ENCODE data around the gene TRPM5. TPM values are rescaled to one million over a fixed set of nuclear protein-coding genes. Genes with fewer than 3 reads are reported as not detected.

Gene TRPM5
- total RNA-seq, 8 experiments from 2014 or later: 0.05 to 0.23 (median 0.15) TPM; not detected in 2

DNA sequence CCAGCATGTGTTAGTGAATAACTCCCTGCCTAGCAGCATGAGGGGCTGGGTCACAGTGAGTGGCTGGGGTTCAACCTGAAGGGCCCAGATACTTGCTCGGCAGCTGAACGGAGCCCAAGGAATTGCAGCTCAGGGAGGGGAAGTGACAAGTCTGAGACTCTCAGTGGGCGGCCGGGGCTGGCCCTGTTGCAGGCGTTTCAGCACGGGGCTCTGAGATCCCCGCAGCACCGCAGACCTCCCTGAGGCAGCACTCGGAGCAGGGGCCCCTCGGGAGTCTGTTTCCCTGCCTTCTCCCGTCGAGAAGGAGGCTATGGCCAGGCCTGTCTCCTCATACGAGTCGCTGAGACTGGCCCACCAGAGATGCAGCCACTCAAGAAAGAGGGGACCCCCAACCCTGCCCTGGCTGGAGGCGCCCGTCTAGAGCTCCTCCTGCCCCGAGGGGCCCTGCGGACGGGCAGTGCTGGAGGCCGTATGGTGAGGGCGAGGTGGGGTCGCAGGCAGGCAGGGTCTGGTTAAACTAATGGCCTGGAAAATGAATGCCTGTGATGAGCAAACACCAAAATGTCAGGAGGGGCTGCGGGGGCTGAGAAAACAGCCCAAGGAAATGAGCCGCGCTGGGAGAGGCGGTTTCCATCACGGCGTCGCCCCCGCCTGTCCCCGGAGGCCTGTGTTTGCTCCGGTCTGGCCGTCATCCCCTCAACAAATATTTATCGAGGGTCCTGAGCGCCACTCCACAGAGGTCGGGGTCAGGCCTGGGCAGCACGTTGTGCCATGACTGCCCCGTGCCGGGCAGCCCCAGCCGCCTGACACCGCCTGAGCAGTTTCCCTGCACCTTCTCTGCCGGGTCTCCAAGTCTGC lies 34.5 kb downstream of the TRPM5 start:
- peaks cover 38 to 50% of the 10 kb centered on the region in 2 donors for H3K4me1 ChIP-seq (replicated peaks in 1 of 2)
- H3K27ac ChIP-seq: peak overlapping the region; percentile 82 to 89
- ATAC-seq (replicated peaks in 6 of 8): peak in 5 of 8 experiments; percentile 32 to 54 (median 49)
- no peak overlapping the region for H3K4me3 ChIP-seq
- in situ Hi-C loops (cut with MboI; ENCODE audit: low pct_unique_long_range_greater_than_20kb in 2 of 9, low sequenced_read_pairs in 9 of 9, unreplicated experiment in 9 of 9): loop anchor here in 8 of 9 experiments (10.0 to 25.0 kb wide), 5 partner anchors 98 to 477 kb away; partner anchors contain the start of genes CDKN1C (in 2 of the 8), C11orf21 (in 1 of the 8) and TSPAN32 (in 1 of the 8)
- WGBS, 10 experiments: 15 to 80% (median 33%) methylated on average over 1 to 17 of the region's 42 CpGs; no CpG with 5 or more reads in 6 of the 10 experiments

DNA sequence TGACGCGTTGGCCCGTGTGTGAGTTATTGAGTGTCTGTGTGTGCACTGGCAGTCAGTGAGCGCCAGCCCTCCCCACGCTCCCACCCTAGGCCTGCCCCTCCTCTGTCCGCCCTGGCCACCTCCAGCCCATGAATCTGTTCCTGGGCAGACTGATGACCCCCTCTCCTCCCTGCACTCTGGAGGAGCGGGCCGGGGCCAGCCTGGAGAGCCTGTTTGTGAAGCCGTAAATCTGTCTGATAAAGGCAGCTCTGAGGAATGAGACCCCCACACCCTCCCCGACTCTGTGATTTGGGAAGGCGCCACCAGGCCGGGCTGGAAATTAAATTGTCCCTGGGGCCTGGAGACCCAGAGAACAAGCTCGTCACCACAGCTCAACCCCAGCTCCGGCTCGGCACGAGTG lies 35.2 kb downstream of the TRPM5 start:
- 0 to 100% (median 20%) methylated on average over 1 to 7 of the region's 16 CpGs; no CpG with 5 or more reads in 3 of the 10 experiments for WGBS, 10 experiments
- in situ Hi-C loops (cut with MboI; ENCODE audit: low pct_unique_long_range_greater_than_20kb in 2 of 9, low sequenced_read_pairs in 9 of 9, unreplicated experiment in 9 of 9): loop anchor here in 6 of 9 experiments (25.0 kb wide), 4 partner anchors 97 to 478 kb away; partner anchors contain the start of genes CDKN1C (in 2 of the 6), C11orf21 (in 1 of the 6) and TSPAN32 (in 1 of the 6)
- Histone ChIP-seq H3K4me3 (no peak overlapping the region), H3K4me1 (replicated peaks in 1 of 2) (peaks cover 38 to 50% of the 10 kb centered on the region in 2 donors), H3K27ac (peak overlapping the region; percentile 82 to 89)
- ATAC-seq (replicated peaks in 6 of 8): peak in 5 of 8 experiments; percentile 83 to 88 (median 85)

DNA sequence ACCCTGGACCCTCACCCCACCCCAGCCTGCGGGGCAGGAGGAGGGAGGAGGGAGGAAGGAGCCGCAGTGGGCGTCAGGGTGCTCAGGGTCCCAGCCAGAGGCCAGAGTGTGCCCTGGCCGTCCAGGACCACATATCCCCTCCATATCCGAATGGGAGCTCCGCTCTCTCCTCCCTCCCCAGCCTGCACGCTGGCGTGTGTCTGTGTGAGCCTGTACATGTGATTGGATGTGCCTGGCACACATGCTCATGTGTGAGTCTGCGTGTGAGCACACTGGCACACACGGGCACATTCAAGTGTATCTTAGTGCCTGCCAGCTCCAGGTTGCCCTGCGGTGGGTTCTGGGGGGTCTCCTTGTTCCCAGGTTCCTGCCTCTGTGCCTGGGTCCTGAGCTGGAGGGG lies 35.6 kb downstream of the TRPM5 start:
- 27 to 87% (median 80%) methylated on average over 1 to 3 of the region's 11 CpGs; no CpG with 5 or more reads in 5 of the 10 experiments for WGBS, 10 experiments
- peak overlapping the region; percentile 82 to 89 for H3K27ac ChIP-seq
- in situ Hi-C loops (cut with MboI; ENCODE audit: low pct_unique_long_range_greater_than_20kb in 2 of 9, low sequenced_read_pairs in 9 of 9, unreplicated experiment in 9 of 9): loop anchor here in 6 of 9 experiments (25.0 kb wide), 4 partner anchors 96 to 479 kb away; partner anchors contain the start of genes CDKN1C (in 2 of the 6), C11orf21 (in 1 of the 6) and TSPAN32 (in 1 of the 6)
- ATAC-seq (replicated peaks in 6 of 8): peak in 5 of 8 experiments; percentile 8 to 25 (median 14)
- H3K4me3 ChIP-seq: no peak overlapping the region
- peaks cover 38 to 50% of the 10 kb centered on the region in 2 donors for H3K4me1 ChIP-seq (replicated peaks in 1 of 2)

DNA sequence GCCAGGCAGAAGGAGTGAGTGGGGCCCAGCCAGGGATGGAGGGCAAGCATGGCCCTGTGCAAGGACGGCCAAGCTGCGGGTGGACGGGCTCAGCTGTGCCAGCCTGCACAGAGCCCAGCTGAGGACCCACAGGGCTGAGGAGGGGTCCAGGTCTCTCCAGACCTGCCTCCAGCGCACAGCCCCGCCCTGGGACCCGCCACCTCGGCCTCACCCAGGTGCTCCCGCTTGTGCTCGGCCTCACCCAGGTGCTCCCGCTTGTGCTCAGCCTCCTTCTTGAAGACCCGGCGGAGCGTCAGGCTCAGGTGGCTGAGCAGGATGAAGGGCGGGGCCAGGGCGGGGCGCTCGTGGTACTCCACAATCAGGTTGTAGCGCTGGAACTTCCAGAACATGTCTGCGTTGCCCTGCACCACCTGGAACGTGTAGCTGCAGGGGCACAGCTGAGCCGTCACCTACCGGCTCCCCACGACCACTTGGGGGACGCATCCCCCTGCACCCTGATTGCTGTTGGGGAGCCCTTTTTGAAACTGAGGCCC lies 37.4 kb downstream of the TRPM5 start:
- 60 to 87% methylated on average over 1 to 9 of the region's 24 CpGs; no CpG with 5 or more reads in 8 of the 10 experiments for WGBS, 10 experiments
- in situ Hi-C loops (cut with MboI; ENCODE audit: low pct_unique_long_range_greater_than_20kb in 2 of 9, low sequenced_read_pairs in 9 of 9, unreplicated experiment in 9 of 9): loop anchor here in 6 of 9 experiments (25.0 kb wide), 4 partner anchors 95 to 480 kb away; partner anchors contain the start of genes CDKN1C (in 2 of the 6), C11orf21 (in 1 of the 6) and TSPAN32 (in 1 of the 6)
- Histone ChIP-seq H3K4me3 (no peak overlapping the region), H3K27ac (peak overlapping the region in 1 of 2 donors; percentile 82), H3K4me1 (replicated peaks in 1 of 2) (peaks cover 40 to 48% of the 10 kb centered on the region in 2 donors)
- ATAC-seq (replicated peaks in 6 of 8): no peak

DNA sequence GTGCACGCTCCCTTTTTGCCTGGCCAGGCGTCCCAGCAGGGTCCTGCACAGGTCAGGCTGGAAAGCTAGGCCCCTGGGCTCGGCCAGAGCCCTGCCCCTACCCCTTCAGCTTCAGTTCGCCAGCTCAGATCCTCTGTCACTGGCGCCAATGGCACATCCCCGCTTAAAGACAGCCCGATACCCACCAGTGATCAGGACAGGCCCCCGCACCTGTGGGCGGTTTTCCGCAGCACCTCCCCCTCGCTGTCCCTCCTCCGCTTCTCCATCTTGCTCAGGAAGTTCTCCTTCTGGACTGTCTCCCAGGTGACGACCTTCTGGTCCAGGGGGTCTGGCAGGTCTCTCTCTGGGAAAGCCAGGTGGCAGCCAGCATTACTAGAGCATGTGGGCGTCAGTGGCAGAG lies 37.9 kb downstream of the TRPM5 start:
- WGBS, 10 experiments: 80 to 100% (median 87%) methylated on average over 1 to 3 of the region's 14 CpGs; no CpG with 5 or more reads in 7 of the 10 experiments
- H3K4me3 ChIP-seq: no peak overlapping the region
- no peak for ATAC-seq (replicated peaks in 6 of 8)
- in situ Hi-C loops (cut with MboI; ENCODE audit: low pct_unique_long_range_greater_than_20kb in 2 of 9, low sequenced_read_pairs in 9 of 9, unreplicated experiment in 9 of 9): loop anchor here in 6 of 9 experiments (25.0 kb wide), 4 partner anchors 94 to 481 kb away; partner anchors contain the start of genes CDKN1C (in 2 of the 6), C11orf21 (in 1 of the 6) and TSPAN32 (in 1 of the 6)
- H3K27ac ChIP-seq: no peak overlapping the region
- H3K4me1 ChIP-seq (replicated peaks in 1 of 2): peaks cover 43 to 48% of the 10 kb centered on the region in 2 donors

DNA sequence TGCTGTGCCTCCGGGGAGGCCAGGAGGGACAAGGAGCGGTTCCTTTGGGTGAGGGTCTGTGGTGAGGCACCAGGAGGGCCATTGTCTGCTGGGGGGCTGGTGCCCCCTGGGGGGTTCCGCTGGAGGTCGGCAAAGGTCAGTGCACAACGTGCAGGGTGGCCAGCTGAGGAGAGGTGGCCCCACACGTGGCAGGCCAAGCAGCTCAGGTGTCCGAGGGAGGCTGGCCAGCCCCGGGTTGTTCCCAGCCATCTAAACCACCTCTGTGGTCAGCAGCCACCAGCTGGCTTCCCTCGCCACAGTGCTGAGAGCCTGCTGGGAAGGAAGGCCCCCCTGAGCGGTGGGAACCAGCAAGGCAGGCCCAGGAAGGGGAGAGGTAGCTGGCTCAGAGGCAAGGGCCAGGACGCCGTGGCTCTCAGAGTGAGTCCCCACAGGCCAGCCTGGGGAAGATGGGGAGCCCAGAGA lies 39.5 kb downstream of the TRPM5 start:
- Histone ChIP-seq H3K4me3 (no peak overlapping the region), H3K4me1 (replicated peaks in 1 of 2) (peaks cover 27 to 33% of the 10 kb centered on the region in 2 donors), H3K27ac (no peak overlapping the region)
- no peak for ATAC-seq (replicated peaks in 6 of 8)
- 48% methylated on average over 3 of the region's 12 CpGs; no CpG with 5 or more reads in 9 of the 10 experiments for WGBS, 10 experiments
- in situ Hi-C loops (cut with MboI; ENCODE audit: low pct_unique_long_range_greater_than_20kb in 2 of 9, low sequenced_read_pairs in 9 of 9, unreplicated experiment in 9 of 9): loop anchor here in 6 of 9 experiments (25.0 kb wide), 4 partner anchors 92 to 483 kb away; partner anchors contain the start of genes CDKN1C (in 2 of the 6), C11orf21 (in 1 of the 6) and TSPAN32 (in 1 of the 6)

DNA sequence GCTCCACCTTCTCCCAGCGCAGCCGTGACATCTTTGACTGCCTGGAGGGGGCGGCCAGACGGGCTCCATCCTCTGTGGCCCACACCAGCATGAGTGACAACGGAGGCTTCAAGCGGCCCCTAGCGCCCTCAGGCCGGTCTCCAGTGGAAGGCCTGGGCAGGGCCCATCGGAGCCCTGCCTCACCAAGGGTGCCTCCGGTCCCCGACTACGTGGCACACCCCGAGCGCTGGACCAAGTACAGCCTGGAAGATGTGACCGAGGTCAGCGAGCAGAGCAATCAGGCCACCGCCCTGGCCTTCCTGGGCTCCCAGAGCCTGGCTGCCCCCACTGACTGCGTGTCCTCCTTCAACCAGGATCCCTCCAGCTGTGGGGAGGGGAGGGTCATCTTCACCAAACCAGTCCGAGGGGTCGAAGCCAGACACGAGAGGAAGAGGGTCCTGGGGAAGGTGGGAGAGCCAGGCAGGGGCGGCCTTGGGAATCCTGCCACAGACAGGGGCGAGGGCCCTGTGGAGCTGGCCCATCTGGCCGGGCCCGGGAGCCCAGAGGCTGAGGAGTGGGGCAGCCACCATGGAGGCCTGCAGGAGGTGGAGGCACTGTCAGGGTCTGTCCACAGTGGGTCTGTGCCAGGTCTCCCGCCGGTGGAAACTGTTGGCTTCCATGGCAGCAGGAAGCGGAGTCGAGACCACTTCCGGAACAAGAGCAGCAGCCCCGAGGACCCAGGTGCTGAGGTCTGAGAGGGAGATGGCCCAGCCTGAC lies 41.2 kb downstream of the TRPM5 start:
- no peak for ATAC-seq (replicated peaks in 6 of 8)
- Histone ChIP-seq H3K4me1 (replicated peaks in 1 of 2) (peaks cover 17 to 25% of the 10 kb centered on the region in 2 donors), H3K27ac (no peak overlapping the region), H3K4me3 (no peak overlapping the region)
- WGBS, 10 experiments: 80 to 91% (median 86%) methylated on average over 1 to 10 of the region's 31 CpGs; no CpG with 5 or more reads in 4 of the 10 experiments
- in situ Hi-C loops (cut with MboI; ENCODE audit: low pct_unique_long_range_greater_than_20kb in 2 of 9, low sequenced_read_pairs in 9 of 9, unreplicated experiment in 9 of 9): loop anchor here in 6 of 9 experiments (25.0 kb wide), 4 partner anchors 91 to 484 kb away; partner anchors contain the start of genes CDKN1C (in 2 of the 6), C11orf21 (in 1 of the 6) and TSPAN32 (in 1 of the 6)

DNA sequence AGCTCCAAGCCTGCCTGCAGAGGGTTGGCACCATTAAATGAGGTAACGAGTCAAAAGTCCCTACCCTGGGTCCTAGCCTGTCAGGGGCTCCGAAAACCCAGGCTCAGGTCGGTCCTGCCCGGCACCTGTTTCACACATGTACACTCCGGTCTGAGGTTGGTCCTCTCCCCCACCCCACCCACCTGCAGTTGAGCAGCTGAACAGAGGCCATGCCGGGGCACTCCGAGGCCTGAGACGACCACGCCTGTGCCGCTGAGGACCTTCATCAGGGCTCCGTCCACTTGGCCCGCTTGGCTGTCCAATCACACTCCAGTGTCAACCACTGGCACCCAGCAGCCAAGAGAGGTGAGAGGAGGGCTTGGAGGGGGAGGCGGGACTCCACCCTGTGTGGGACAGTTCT lies 42.2 kb downstream of the TRPM5 start:
- peaks cover 15 to 16% of the 10 kb centered on the region in 2 donors for H3K4me1 ChIP-seq (replicated peaks in 1 of 2)
- WGBS, 10 experiments: 97% methylated on average over 9 of the region's 13 CpGs; no CpG with 5 or more reads in 9 of the 10 experiments
- in situ Hi-C loops (cut with MboI; ENCODE audit: low pct_unique_long_range_greater_than_20kb in 2 of 9, low sequenced_read_pairs in 9 of 9, unreplicated experiment in 9 of 9): loop anchor here in 6 of 9 experiments (25.0 kb wide), 4 partner anchors 90 to 485 kb away; partner anchors contain the start of genes CDKN1C (in 2 of the 6), C11orf21 (in 1 of the 6) and TSPAN32 (in 1 of the 6)
- no peak overlapping the region for H3K27ac ChIP-seq
- ATAC-seq (replicated peaks in 6 of 8): no peak
- peak overlapping the region in 2 of 5 donors; percentile 74 to 87 for H3K4me3 ChIP-seq

DNA sequence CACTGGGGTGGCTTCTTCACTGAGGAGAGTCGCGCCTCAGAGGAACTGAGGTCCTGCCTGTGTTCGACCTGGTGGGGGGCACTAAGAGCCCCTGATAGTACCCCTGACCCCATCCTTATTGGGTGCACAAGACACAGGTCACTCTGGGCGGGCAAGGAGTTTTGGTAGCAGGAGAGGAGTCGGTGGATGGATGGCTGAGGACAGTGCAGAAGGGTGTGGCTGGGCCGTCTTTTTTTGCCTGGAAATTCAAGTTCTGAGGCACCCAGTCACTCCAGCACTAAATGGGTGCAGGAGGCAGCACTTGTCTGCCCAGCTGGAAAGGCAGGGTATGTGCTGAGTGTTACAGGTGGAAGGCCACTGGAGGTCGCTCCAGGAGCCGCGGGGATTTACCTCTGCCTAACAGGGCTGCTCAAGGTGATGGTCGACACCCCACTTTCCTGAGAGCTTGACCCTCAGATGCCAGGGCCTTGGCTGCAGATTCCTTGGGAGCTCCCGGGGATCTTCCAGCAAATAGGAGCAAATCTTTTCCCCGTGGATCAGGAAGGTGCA lies 42.8 kb downstream of the TRPM5 start:
- 0 to 50% (median 32%) methylated on average over 3 to 6 of the region's 12 CpGs; no CpG with 5 or more reads in 4 of the 10 experiments for WGBS, 10 experiments
- ATAC-seq (replicated peaks in 6 of 8): no peak
- in situ Hi-C loops (cut with MboI; ENCODE audit: low pct_unique_long_range_greater_than_20kb in 2 of 9, low sequenced_read_pairs in 9 of 9, unreplicated experiment in 9 of 9): loop anchor here in 6 of 9 experiments (25.0 kb wide), 4 partner anchors 89 to 486 kb away; partner anchors contain the start of genes CDKN1C (in 2 of the 6), C11orf21 (in 1 of the 6) and TSPAN32 (in 1 of the 6)
- Histone ChIP-seq H3K4me1 (replicated peaks in 1 of 2) (peaks cover 15 to 16% of the 10 kb centered on the region in 2 donors), H3K4me3 (peak overlapping the region; percentile 74 to 98 (median 76)), H3K27ac (peak overlapping the region; percentile 90 to 98)

DNA sequence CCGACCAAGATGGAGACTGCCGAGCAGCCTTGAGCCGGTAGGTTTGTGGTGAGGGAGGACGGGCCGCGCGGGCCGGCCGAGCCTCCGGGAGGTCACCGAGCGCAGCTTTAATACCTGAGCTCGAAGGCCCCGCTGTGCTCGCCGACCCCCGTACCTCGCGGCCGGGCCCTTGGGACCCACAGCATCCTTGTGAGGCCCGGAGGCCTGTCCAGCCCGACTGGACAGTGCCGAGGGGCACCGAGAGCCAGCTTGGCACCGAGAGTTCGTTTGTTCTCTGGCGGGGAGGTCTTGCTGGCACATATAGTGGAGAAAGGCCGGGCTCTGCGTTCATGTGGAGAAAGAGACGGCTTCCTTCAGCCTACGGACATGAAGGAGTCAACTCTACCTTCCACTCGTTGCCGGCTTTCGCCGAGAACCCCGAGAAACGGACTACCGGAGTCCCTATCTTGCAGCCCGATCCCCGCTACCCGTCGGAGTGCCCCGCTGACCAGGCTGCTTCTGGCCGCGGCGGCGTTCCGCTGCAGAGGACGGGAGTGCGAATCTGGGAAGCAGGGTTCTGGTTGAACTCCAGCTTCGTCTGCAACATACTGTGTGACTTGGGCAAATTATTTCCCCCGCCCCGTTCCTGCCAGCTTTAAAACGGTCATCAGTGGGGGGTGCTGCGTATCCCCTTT lies 43.4 kb downstream of the TRPM5 start:
- ATAC-seq (replicated peaks in 6 of 8): peak; percentile 1 to 5 (median 2)
- 0 to 10% (median 0%) methylated on average over 1 to 16 of the region's 55 CpGs; no CpG with 5 or more reads in 2 of the 10 experiments for WGBS, 10 experiments
- Histone ChIP-seq H3K4me3 (peak overlapping the region; percentile 74 to 98 (median 76)), H3K4me1 (replicated peaks in 1 of 2) (peaks cover 15 to 16% of the 10 kb centered on the region in 2 donors), H3K27ac (peak overlapping the region; percentile 90 to 98)
- in situ Hi-C loops (cut with MboI; ENCODE audit: low pct_unique_long_range_greater_than_20kb in 2 of 9, low sequenced_read_pairs in 9 of 9, unreplicated experiment in 9 of 9): loop anchor here in 6 of 9 experiments (25.0 kb wide), 4 partner anchors 89 to 486 kb away; partner anchors contain the start of genes CDKN1C (in 2 of the 6), C11orf21 (in 1 of the 6) and TSPAN32 (in 1 of the 6)

Measured in motor neuron (in vitro differentiated cells).